Measurements from ENCODE around the gene RNF168.

GRCh38 chr3:196444500-196444894 is 59.1 kb downstream of the RNF168 start:
- no peak for TF ChIP-seq POLR2A (IDR thresholded peaks at IDR 0.05; ENCODE audit: borderline replicate concordance, extremely low read depth, insufficient read depth, insufficient read length)
- no peak for TF ChIP-seq ZNF274 (IDR thresholded peaks at IDR 0.05; ENCODE audit: low read depth, low read length)
